GM23338 (cell line): ENCODE data around the gene N4BP2. TPM values are rescaled to one million over a fixed set of nuclear protein-coding genes. Genes with fewer than 3 reads are reported as not detected.
"Not testable (repeated sequence)": the region's sequence is repeated elsewhere in the genome, so short reads cannot be mapped to it uniquely, and the experiment has no call there.

Experiments used
- ATAC-seq: fragments of 200-7000 bp; cut with Tn5 transposase; 3 replicates; pipeline ENCODE4 v1.9.1; 2020
- DNase-seq: peaks from one replicate; pipeline ENCODE4 v3.0.0-alpha.2; 2015; ENCODE audit warnings: low spot score
- H2AFZ ChIP-seq: fragments of 200-600 bp; sonication (generic); 2 replicates; pipeline ENCODE4 v1.8.0; 2016; ENCODE audit warnings: antibody characterized with exemption, mild to moderate bottlenecking, moderate library complexity
- H3F3A ChIP-seq: fragments of 200-600 bp; sonication (generic); replicated peaks from 2 replicates; pipeline ENCODE4 v1.8.0; 2017; ENCODE audit warnings: antibody characterized with exemption, mixed run types, low read depth
- H3K27ac ChIP-seq: fragments of 200-600 bp; sonication (generic); 2 replicates; pipeline ENCODE4 v1.6.1; 2016; ENCODE audit warnings: low read depth
- H3K27me3 ChIP-seq: fragments of 200-600 bp; sonication (generic); 2 replicates; pipeline ENCODE4 v1.8.0; 2016; ENCODE audit warnings: mild to moderate bottlenecking, mixed run types, moderate library complexity; ENCODE audit not compliant: insufficient read depth
- H3K36me3 ChIP-seq: fragments of 200-600 bp; sonication (generic); 2 replicates; pipeline ENCODE4 v1.8.0; 2016; ENCODE audit warnings: mild to moderate bottlenecking; ENCODE audit not compliant: insufficient read depth
- H3K4me1 ChIP-seq: fragments of 200-600 bp; sonication (generic); 2 replicates; pipeline ENCODE4 v1.8.0; 2016; ENCODE audit warnings: mild to moderate bottlenecking, moderate library complexity; ENCODE audit not compliant: insufficient read depth
- H3K4me2 ChIP-seq: fragments of 200-600 bp; sonication (generic); 2 replicates; pipeline ENCODE4 v1.7.1; 2017; ENCODE audit warnings: mixed run types
- H3K4me3 ChIP-seq: fragments of 200-600 bp; sonication (generic); 2 replicates; pipeline ENCODE4 v1.6.1; 2016; ENCODE audit warnings: mixed run types
- H3K79me2 ChIP-seq: fragments of 200-600 bp; sonication (generic); replicated peaks from 2 replicates; pipeline ENCODE4 v1.8.0; 2017; ENCODE audit warnings: mild to moderate bottlenecking; ENCODE audit not compliant: insufficient read depth
- H3K9me2 ChIP-seq: fragments of 200-600 bp; sonication (generic); 2 replicates; pipeline ENCODE4 v1.8.0; 2017; ENCODE audit not compliant: insufficient read depth
- H4K20me1 ChIP-seq: fragments of 200-600 bp; sonication (generic); replicated peaks from 2 replicates; pipeline ENCODE4 v1.8.0; 2017; ENCODE audit warnings: mild to moderate bottlenecking; ENCODE audit not compliant: insufficient read depth
- H3K27ac Mint-ChIP-seq: 2 replicates; pipeline ENCODE4 v1.8.0; 2020; ENCODE audit warnings: inconsistent platforms, mild to moderate bottlenecking, moderate library complexity, mixed read lengths
- H3K27me3 Mint-ChIP-seq: 3 replicates; pipeline ENCODE4 v1.8.0; 2022; ENCODE audit warnings: low read depth, mild to moderate bottlenecking, moderate library complexity, mixed read lengths, inconsistent platforms; ENCODE audit not compliant: insufficient read depth, poor library complexity
- H3K36me3 Mint-ChIP-seq: 3 replicates; pipeline ENCODE4 v1.8.0; 2021; ENCODE audit warnings: low read depth, mild to moderate bottlenecking, inconsistent platforms, moderate library complexity, mixed read lengths
- H3K4me1 Mint-ChIP-seq: 3 replicates; pipeline ENCODE4 v1.8.0; 2020; ENCODE audit warnings: mild to moderate bottlenecking, inconsistent platforms, mixed read lengths
- H3K4me3 Mint-ChIP-seq: 3 replicates; pipeline ENCODE4 v1.8.0; 2021; ENCODE audit warnings: moderate library complexity, mild to moderate bottlenecking, inconsistent platforms, mixed read lengths
- H3K9me3 Mint-ChIP-seq: 3 replicates; pipeline ENCODE4 v1.8.0; 2020; ENCODE audit warnings: moderate library complexity, mild to moderate bottlenecking, inconsistent platforms, mixed read lengths
- CREB1 ChIP-seq: fragments of 250-450 bp; sonication (Bioruptor Pico); IDR thresholded peaks from 2 replicates; pipeline ENCODE4 v1.5.0; 2020; ENCODE audit warnings: low read depth, mild to moderate bottlenecking, moderate library complexity
- CTCF ChIP-seq, 2 experiments: fragments of 200-600 bp in 1 of 2; sonication (generic) in 1 of 2; conservative IDR thresholded peaks; 2 replicates each; pipeline versions ENCODE4 v1.5.1 to v1.6.1; 2016 to 2017; ENCODE audit warnings: antibody characterized with exemption in 2 of 2, low read depth in 2 of 2, mild to moderate bottlenecking in 2 of 2, moderate library complexity in 1 of 2
- ETS1 ChIP-seq: IDR thresholded peaks from 2 replicates; pipeline ENCODE4 v1.6.1; 2016; ENCODE audit warnings: antibody characterized with exemption
- EZH2 ChIP-seq: fragments of 200-600 bp; sonication (generic); IDR thresholded peaks from one replicate; pipeline ENCODE4 v1.8.0; 2017; ENCODE audit warnings: antibody characterized with exemption, mild to moderate bottlenecking, low read depth; ENCODE audit not compliant: unreplicated experiment
- EZH2phosphoT487 ChIP-seq: fragments of 200-600 bp; sonication (generic); IDR thresholded peaks from one replicate; pipeline ENCODE4 v1.8.1; 2018; ENCODE audit warnings: antibody characterized with exemption; ENCODE audit not compliant: unreplicated experiment
- POLR2AphosphoS5 ChIP-seq: IDR thresholded peaks from 2 replicates; pipeline ENCODE4 v1.6.1; 2016; ENCODE audit warnings: antibody characterized with exemption, low read depth
- STAT1 ChIP-seq: IDR thresholded peaks from one replicate; pipeline ENCODE4 v1.6.1; 2016; ENCODE audit warnings: antibody characterized with exemption; ENCODE audit not compliant: unreplicated experiment
- ZNF114 ChIP-seq: fragments of 250-450 bp; sonication (Bioruptor Pico); IDR thresholded peaks from 2 replicates; pipeline ENCODE4 v1.5.0; 2020; ENCODE audit warnings: mild to moderate bottlenecking, moderate library complexity
- ZNF331 ChIP-seq: fragments of 250-450 bp; sonication (Bioruptor Pico); IDR thresholded peaks from 2 replicates; pipeline ENCODE4 v1.5.0; 2020; ENCODE audit warnings: low read depth, mild to moderate bottlenecking, moderate library complexity
- ZNF462 ChIP-seq: fragments of 250-450 bp; sonication (Bioruptor Pico); IDR thresholded peaks from 2 replicates; pipeline ENCODE4 v1.5.0; 2020; ENCODE audit warnings: mild to moderate bottlenecking, moderate library complexity
- polyA plus RNA-seq: library from polyadenylated mRNA; unstranded; fragments of >200 nt; fragmentation: Nextera tagmentation; extraction: Ambion mirVana; gene quantifications from 2 replicates; pipeline ENCODE4 v1.2.1, GENCODE V29; 2016
- total RNA-seq: library from RNA; depleted of rRNA; stranded (reverse); fragments of >200 nt; shearing (Covaris generic); gene quantifications from 2 replicates; pipeline ENCODE4 v1.2.3, GENCODE V29; 2014

Gene N4BP2
- total and polyA plus RNA-seq, 2 experiments from 2014 or later = 25.6 to 46.3 TPM

- not testable (repeated sequence) for H3K27ac Mint-ChIP-seq, H3K27me3 ChIP-seq, H3K4me1 ChIP-seq, H3K27me3 Mint-ChIP-seq, H3F3A ChIP-seq, H3K79me2 ChIP-seq, H3K36me3 ChIP-seq, H3K4me3 Mint-ChIP-seq, H2AFZ ChIP-seq, ATAC-seq, H3K9me2 ChIP-seq, H3K27ac ChIP-seq, H3K4me3 ChIP-seq, H3K9me3 Mint-ChIP-seq, H4K20me1 ChIP-seq, DNase-seq, H3K4me2 ChIP-seq, H3K4me1 Mint-ChIP-seq
- peaks cover 68% of the 10 kb centered on the region for H3K36me3 Mint-ChIP-seq
Measured at GRCh38 chr4:40136202-40136601, 79.6 kb downstream of the N4BP2 start.

GRCh38 chr4:40140196-40140595 lies 83.5 kb downstream of the N4BP2 start:
- DNase-seq (no peak), ATAC-seq (no peak)
- Mint-ChIP-seq H3K36me3 (peaks cover 90% of the 10 kb centered on the region), H3K4me1 (no peaks in the 10 kb centered on the region), H3K27me3 (no peaks in the 10 kb centered on the region), H3K9me3 (peaks cover 14% of the 10 kb centered on the region), H3K4me3 (no peak overlapping the region), H3K27ac (no peak overlapping the region)
- Histone ChIP-seq H3K4me2 (no peak overlapping the region), H3K27ac (no peak overlapping the region), H3F3A (no peaks in the 10 kb centered on the region), H3K79me2 (peaks cover 5% of the 10 kb centered on the region; the same call in 1 of the 2 replicates), H3K4me3 (no peak overlapping the region), H3K9me2 (0 out of 2 replicates have a peak, but pooled peaks cover 5% of the 10 kb centered on the region), H3K27me3 (no peaks in the 10 kb centered on the region), H3K4me1 (no peaks in the 10 kb centered on the region), H3K36me3 (peaks cover 25% of the 10 kb centered on the region), H2AFZ (no peak overlapping the region), H4K20me1 (0 out of 2 replicates have a peak, but pooled peaks cover 4% of the 10 kb centered on the region)
- TF ChIP-seq STAT1 = no peak
- no peak for TF ChIP-seq CREB1 (CRISPR knock-in tag)
- no peak for TF ChIP-seq ZNF114
- no peak for TF ChIP-seq EZH2
- no peak for TF ChIP-seq POLR2AphosphoS5
- no peak for TF ChIP-seq ZNF331
- no peak for TF ChIP-seq ZNF462
- TF ChIP-seq EZH2phosphoT487 = no peak
- no peak for TF ChIP-seq CTCF (conservative IDR thresholded peaks at IDR 0.05; ENCODE audit: low read depth in 2 of 2)
- no peak for TF ChIP-seq ETS1
